ENCODE results near the gene WDR73. TPM values are rescaled to one million over a fixed set of nuclear protein-coding genes. Genes with fewer than 3 reads are reported as not detected.
A peak's percentile ranks its signal among the peaks of the same experiment; 100 is the strongest.

The WDR73 gene
- total RNA-seq, 6 experiments from 2014 or later, result 19.9 to 23.7 (median 21.4) TPM

GRCh38 chr15:84598993-84599392, 55.1 kb downstream of the WDR73 start:
- no peak overlapping the region; the same call in 1 of the 2 replicates for H3K27ac Mint-ChIP-seq
- peak overlapping the region; percentile 57; the same call in 1 of the 2 replicates for H3K4me3 Mint-ChIP-seq
- H3K4me1 Mint-ChIP-seq (ENCODE audit: low read depth), result no peaks in the 10 kb centered on the region
- peaks cover 3% of the 10 kb centered on the region for H3K27me3 Mint-ChIP-seq (ENCODE audit: insufficient read depth)
- H3K36me3 Mint-ChIP-seq (ENCODE audit: low read depth), result no peaks in the 10 kb centered on the region
- TF ChIP-seq CTCF (IDR thresholded peaks at IDR 0.05), result peak; percentile 83
- no peaks in the 10 kb centered on the region; the same call in 1 of the 2 replicates for H3K9me3 Mint-ChIP-seq
- DNase-seq, result peak; percentile 53

- Mint-ChIP-seq H3K4me3 (no peak overlapping the region), H3K27me3 (ENCODE audit: insufficient read depth) (peaks cover 3% of the 10 kb centered on the region), H3K4me1 (ENCODE audit: low read depth) (no peaks in the 10 kb centered on the region), H3K36me3 (ENCODE audit: low read depth) (no peaks in the 10 kb centered on the region), H3K27ac (no peak overlapping the region), H3K9me3 (no peaks in the 10 kb centered on the region; the same call in 1 of the 2 replicates)
- DNase-seq, result peak; percentile 25
- no peak for TF ChIP-seq CTCF (IDR thresholded peaks at IDR 0.05)
Observed at GRCh38 chr15:84598250-84598649, 55.8 kb downstream of the WDR73 start.

GRCh38 chr15:84597296-84597695, 56.8 kb downstream of the WDR73 start:
- Mint-ChIP-seq H3K27ac (no peak overlapping the region), H3K4me1 (ENCODE audit: low read depth) (no peaks in the 10 kb centered on the region), H3K36me3 (ENCODE audit: low read depth) (no peaks in the 10 kb centered on the region), H3K9me3 (no peaks in the 10 kb centered on the region; the same call in 1 of the 2 replicates), H3K4me3 (peak overlapping the region; percentile 81), H3K27me3 (ENCODE audit: insufficient read depth) (peaks cover 4% of the 10 kb centered on the region)
- no peak for TF ChIP-seq CTCF (IDR thresholded peaks at IDR 0.05)
- DNase-seq, result no peak

- TF ChIP-seq CTCF (IDR thresholded peaks at IDR 0.05), result no peak
- no peak overlapping the region for H3K4me3 Mint-ChIP-seq
- H3K27me3 Mint-ChIP-seq (ENCODE audit: insufficient read depth), result peaks cover 8% of the 10 kb centered on the region
- DNase-seq, result no peak
- H3K27ac Mint-ChIP-seq, result no peak overlapping the region
- H3K9me3 Mint-ChIP-seq, result no peaks in the 10 kb centered on the region; the same call in 1 of the 2 replicates
- H3K36me3 Mint-ChIP-seq (ENCODE audit: low read depth), result no peaks in the 10 kb centered on the region
- no peaks in the 10 kb centered on the region for H3K4me1 Mint-ChIP-seq (ENCODE audit: low read depth)
Observed at GRCh38 chr15:84595660-84596059, 58.4 kb downstream of the WDR73 start.

GRCh38 chr15:84594617-84595290, 59.3 kb downstream of the WDR73 start:
- DNase-seq, result no peak
- no peaks in the 10 kb centered on the region for H3K4me1 Mint-ChIP-seq (ENCODE audit: low read depth)
- no peaks in the 10 kb centered on the region for H3K36me3 Mint-ChIP-seq (ENCODE audit: low read depth)
- H3K27me3 Mint-ChIP-seq (ENCODE audit: insufficient read depth), result peaks cover 9% of the 10 kb centered on the region
- H3K27ac Mint-ChIP-seq, result no peak overlapping the region
- H3K9me3 Mint-ChIP-seq, result no peaks in the 10 kb centered on the region; the same call in 1 of the 2 replicates
- no peak overlapping the region for H3K4me3 Mint-ChIP-seq
- TF ChIP-seq CTCF (IDR thresholded peaks at IDR 0.05), result no peak

Data from HFFc6 (cell line).